RWPE1 (cell line): ENCODE results near the gene GDE1.

ENCODE experiments used
- CTCF ChIA-PET: fragments of 350-600 bp; sonication (Branson Sonifier 250); formaldehyde crosslinking; extraction: SDS; loops from one replicate; lab custom pipeline; 2021; lab: Yijun Ruan, JAX
- POLR2A ChIA-PET: fragments of 400-600 bp; formaldehyde crosslinking; extraction: SDS; loops from one replicate; lab custom pipeline; 2020; ENCODE audit warnings: antibody characterized with exemption; ENCODE audit not compliant: low non-redundant PET; lab: Yijun Ruan, JAX
- DNase-seq: peaks from one replicate; pipeline ENCODE4 v3.0.0; 2012; ENCODE audit warnings: low spot score
- H3K27ac ChIP-seq: fragments of 450-650 bp; 2 replicates; pipeline ENCODE4 v1.5.1; 2017
- CTCF ChIP-seq: fragments of 450-650 bp; conservative IDR thresholded peaks from 2 replicates; pipeline ENCODE4 v1.5.1; 2017; ENCODE audit warnings: low read depth, mild to moderate bottlenecking

Gene GDE1

GRCh38 chr16:19524616-19525384, 2.9 kb upstream of the GDE1 start:
- ChIA-PET CTCF (interaction anchor here (0.6 to 1.1 kb wide), 4 partner anchors 14 to 437 kb away, joined by 3 to 5 read pairs (median 4); no protein-coding TSS in a partner anchor), POLR2A (no interaction called here)
- DNase-seq: peak; percentile 32
- TF ChIP-seq CTCF: no peak
- H3K27ac ChIP-seq: peak overlapping the region; percentile 79

DNA sequence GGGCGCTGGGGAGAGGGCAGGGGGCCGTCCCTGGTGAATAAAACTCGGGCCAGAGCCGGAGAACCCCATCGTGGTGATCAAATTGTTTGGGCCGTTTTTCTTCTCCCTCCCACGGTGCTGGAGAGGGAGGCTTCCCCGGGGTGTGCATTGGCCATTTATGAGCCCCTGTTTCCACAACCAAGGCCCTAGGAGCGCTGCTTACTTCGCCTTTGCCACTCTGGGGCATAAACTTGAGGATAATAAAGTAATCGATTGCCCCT, 2.4 kb upstream of the GDE1 start:
- H3K27ac ChIP-seq: peak overlapping the region; percentile 79
- ChIA-PET CTCF (interaction anchor here (0.6 to 1.1 kb wide), 4 partner anchors 15 to 436 kb away, joined by 3 to 5 read pairs (median 4); no protein-coding TSS in a partner anchor), POLR2A (no interaction called here)
- DNase-seq: peak; percentile 17
- no peak for TF ChIP-seq CTCF

DNA sequence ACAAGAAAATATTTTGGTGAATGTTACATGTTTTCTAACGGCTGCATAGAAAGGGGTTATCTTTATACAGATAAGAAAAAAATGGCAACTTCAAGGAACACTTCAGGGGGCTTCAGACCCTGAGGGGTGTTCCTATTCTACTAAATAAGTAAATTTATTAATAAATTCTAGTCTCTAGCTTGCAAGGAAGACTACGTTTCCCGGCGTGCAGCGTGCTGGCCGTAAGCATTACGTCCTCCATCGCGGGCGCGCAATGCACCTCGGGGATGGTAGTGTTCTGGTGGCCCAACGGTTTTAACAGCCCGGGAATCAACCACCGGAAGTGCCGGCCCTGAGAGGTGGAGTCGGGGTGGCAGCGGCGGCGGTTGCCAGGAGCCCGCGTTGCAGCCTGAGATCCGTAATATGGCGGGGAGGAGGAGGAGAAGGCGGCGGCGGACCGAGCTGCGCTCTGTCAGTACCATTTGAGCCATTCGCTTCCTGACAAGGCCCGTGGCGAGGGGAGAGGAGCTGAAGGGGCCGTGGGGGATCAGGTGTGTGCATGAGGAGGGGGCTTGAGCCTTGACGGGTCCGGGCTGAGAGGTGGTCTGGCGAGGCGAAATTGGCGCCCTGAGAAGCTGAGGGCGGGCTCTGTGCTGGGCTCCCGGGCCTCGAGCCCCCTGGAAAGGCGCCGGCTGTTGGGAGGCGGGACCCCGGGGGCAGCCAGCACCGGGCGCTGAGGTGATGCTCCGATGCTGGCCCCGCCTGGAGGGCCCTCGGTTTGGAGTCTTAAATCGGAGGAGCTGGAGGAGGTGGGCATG, 1.9 kb upstream of the GDE1 start, which contains the start of gene CCP110:
CCP110 (plus strand) TSS at position 384 of the 797 bp plus-strand sequence. CDS start 3,940 bp downstream, outside the sequence.
- peak; percentile 94 for DNase-seq
- no peak for TF ChIP-seq CTCF
- ChIA-PET POLR2A (no interaction called here), CTCF (interaction anchor here (0.6 to 0.7 kb wide), 2 partner anchors 165 to 436 kb away, joined by 3 to 4 read pairs; no protein-coding TSS in a partner anchor)
- peak within 1 kb of the TSS; percentile 79 for H3K27ac ChIP-seq

GRCh38 chr16:19523184-19523558, 1.3 kb upstream of the GDE1 start:
- TF ChIP-seq CTCF: no peak
- peak overlapping the region; percentile 40; the same call in 1 of the 2 replicates for H3K27ac ChIP-seq
- DNase-seq: no peak
- ChIA-PET POLR2A (no interaction called here), CTCF (no interaction called here)

DNA sequence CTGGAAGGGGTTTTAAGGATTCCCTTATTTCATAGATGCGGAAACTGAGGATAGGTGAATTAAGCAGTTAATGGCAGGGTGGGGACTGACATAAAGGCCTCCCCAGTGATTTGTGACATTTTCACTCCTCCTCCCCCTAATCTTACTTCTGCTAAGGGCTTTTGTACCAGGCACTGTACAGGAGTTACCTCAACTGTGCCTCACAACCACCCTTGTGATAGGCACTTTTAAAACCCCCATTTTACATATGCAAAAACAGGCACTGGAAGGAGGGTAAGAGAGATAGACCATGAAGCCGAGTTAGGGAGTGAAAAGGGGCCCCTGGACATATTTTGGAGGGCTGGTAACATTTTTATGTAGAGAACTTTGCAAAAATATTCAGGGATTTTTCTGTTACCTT, 862 bp upstream of the GDE1 start:
- TF ChIP-seq CTCF: no peak
- DNase-seq: no peak
- ChIA-PET POLR2A (no interaction called here), CTCF (no interaction called here)
- H3K27ac ChIP-seq: peak overlapping the region; percentile 40; the same call in 1 of the 2 replicates

DNA sequence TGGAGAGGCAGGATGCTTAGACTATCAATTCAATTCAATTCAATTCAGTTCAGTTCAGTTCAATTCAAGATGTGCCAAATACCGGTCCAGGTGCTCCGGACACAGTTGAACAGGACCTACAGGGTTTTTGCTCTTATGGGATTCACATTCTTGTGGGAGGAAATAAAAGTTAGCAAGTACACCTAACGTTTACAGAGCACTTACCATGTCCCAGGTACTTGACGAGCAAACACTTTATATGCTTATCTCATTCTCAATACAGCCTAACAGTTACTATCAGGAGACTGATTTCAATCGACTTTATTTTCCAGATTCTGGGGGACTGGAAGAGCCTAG, 467 bp upstream of the GDE1 start:
- TF ChIP-seq CTCF: no peak
- peak overlapping the region; percentile 87 for H3K27ac ChIP-seq
- ChIA-PET POLR2A (no interaction called here), CTCF (no interaction called here)
- no peak for DNase-seq
